ENCODE data around the gene TRAF3.

GRCh38 chr14:102910442-102910841, 133.2 kb downstream of the TRAF3 start:
- TF ChIP-seq CTCF (IDR thresholded peaks at IDR 0.05; ENCODE audit: low read depth, low read length, missing input control): no peak
- TF ChIP-seq RAD21 (IDR thresholded peaks at IDR 0.05): no peak
- TF ChIP-seq, protein P1, sequence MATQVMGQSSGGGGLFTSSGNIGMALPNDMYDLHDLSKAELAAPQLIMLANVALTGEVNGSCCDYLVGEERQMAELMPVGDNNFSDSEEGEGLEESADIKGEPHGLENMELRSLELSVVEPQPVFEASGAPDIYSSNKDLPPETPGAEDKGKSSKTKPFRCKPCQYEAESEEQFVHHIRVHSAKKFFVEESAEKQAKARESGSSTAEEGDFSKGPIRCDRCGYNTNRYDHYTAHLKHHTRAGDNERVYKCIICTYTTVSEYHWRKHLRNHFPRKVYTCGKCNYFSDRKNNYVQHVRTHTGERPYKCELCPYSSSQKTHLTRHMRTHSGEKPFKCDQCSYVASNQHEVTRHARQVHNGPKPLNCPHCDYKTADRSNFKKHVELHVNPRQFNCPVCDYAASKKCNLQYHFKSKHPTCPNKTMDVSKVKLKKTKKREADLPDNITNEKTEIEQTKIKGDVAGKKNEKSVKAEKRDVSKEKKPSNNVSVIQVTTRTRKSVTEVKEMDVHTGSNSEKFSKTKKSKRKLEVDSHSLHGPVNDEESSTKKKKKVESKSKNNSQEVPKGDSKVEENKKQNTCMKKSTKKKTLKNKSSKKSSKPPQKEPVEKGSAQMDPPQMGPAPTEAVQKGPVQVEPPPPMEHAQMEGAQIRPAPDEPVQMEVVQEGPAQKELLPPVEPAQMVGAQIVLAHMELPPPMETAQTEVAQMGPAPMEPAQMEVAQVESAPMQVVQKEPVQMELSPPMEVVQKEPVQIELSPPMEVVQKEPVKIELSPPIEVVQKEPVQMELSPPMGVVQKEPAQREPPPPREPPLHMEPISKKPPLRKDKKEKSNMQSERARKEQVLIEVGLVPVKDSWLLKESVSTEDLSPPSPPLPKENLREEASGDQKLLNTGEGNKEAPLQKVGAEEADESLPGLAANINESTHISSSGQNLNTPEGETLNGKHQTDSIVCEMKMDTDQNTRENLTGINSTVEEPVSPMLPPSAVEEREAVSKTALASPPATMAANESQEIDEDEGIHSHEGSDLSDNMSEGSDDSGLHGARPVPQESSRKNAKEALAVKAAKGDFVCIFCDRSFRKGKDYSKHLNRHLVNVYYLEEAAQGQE (IDR thresholded peaks at IDR 0.05): no peak
- no peak for TF ChIP-seq SP1 (IDR thresholded peaks at IDR 0.05)
- TF ChIP-seq TAF1 (conservative IDR thresholded peaks at IDR 0.05): no peak
- no peak for TF ChIP-seq FOXA1 (IDR thresholded peaks at IDR 0.05)
- no peak for TF ChIP-seq JUND (IDR thresholded peaks at IDR 0.05)
- no peak for TF ChIP-seq ZBTB33 (IDR thresholded peaks at IDR 0.05)
- TF ChIP-seq YY1 (IDR thresholded peaks at IDR 0.05): no peak
- TF ChIP-seq GABPA (IDR thresholded peaks at IDR 0.05 in 1 of 2, conservative IDR thresholded peaks at IDR 0.05 in 1 of 2): no peak
- TF ChIP-seq, protein P2, sequence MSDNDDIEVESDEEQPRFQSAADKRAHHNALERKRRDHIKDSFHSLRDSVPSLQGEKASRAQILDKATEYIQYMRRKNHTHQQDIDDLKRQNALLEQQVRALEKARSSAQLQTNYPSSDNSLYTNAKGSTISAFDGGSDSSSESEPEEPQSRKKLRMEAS (IDR thresholded peaks at IDR 0.05): no peak
- TF ChIP-seq RXRA (IDR thresholded peaks at IDR 0.05): no peak
- TF ChIP-seq HNF4A (conservative IDR thresholded peaks at IDR 0.05): no peak
- TF ChIP-seq, protein P3, sequence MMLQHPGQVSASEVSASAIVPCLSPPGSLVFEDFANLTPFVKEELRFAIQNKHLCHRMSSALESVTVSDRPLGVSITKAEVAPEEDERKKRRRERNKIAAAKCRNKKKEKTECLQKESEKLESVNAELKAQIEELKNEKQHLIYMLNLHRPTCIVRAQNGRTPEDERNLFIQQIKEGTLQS (IDR thresholded peaks at IDR 0.05): no peak

All from liver (tissue), 3 donors.